Mucosa of descending colon (tissue), 3 donors: Measurements from ENCODE around the gene DET1. TPM values are rescaled to one million over a fixed set of nuclear protein-coding genes. Genes with fewer than 3 reads are reported as not detected.

Experiments
- ATAC-seq: fragments of 200-7000 bp; cut with Tn5 transposase; one replicate; pipeline ENCODE4 v1.9.1; 2020; ENCODE audit warnings: mild to moderate bottlenecking, moderate library complexity
- DNase-seq, 3 donors: peaks; one replicate each; pipeline ENCODE4 v3.0.0-alpha.2; 2020
- H3K36me3 ChIP-seq: fragments of 200-600 bp; one replicate; pipeline ENCODE4 v1.8.0; 2021; ENCODE audit warnings: low read depth, mild to moderate bottlenecking
- H3K4me1 ChIP-seq: fragments of 200-600 bp; one replicate; pipeline ENCODE4 v1.8.0; 2021; ENCODE audit warnings: low read depth, mild to moderate bottlenecking
- H3K4me3 ChIP-seq: fragments of 200-600 bp; one replicate; pipeline ENCODE4 v1.8.0; 2021; ENCODE audit warnings: mild to moderate bottlenecking
- H3K9me3 ChIP-seq: fragments of 200-600 bp; one replicate; pipeline ENCODE4 v1.8.0; 2021; ENCODE audit warnings: mild to moderate bottlenecking
- CTCF ChIP-seq: fragments of 200-600 bp; IDR thresholded peaks from one replicate; pipeline ENCODE4 v1.8.0; 2022; ENCODE audit warnings: antibody characterized with exemption, mild to moderate bottlenecking
- intact Hi-C, 2 donors: fragments of 100-400 bp; cut with DNase I in 1 of 2; cut with micrococcal nuclease in 1 of 2; formaldehyde crosslinking; loops; one replicate each; pipeline versions ENCODE4 v1.11.0 to v1.11.1; 2022; cut with DNase I, micrococcal nuclease
- total RNA-seq, 3 donors: library from RNA; stranded (reverse); fragmentation: NEBNext Ultra II Directional in 2 of 3; extraction: Animal tissue kit (Norgen Biotek cat#: 25700) in 2 of 3; gene quantifications; one replicate each; pipeline versions ENCODE4 v1.2.1 to v1.2.4, GENCODE V29; 2021 to 2023
- donor health status: DM: no; HTN: no; CAD: no; lungs with moderate emphysema.
- donor health status: DM: no; HTN: no; CAD: no.
- donor health status: DM: no; HTN: yes; CAD: no.

DET1 gene
- total RNA-seq, 3 donors from 2014 or later = 3.9 to 8.4 (median 7.3) TPM

DNA sequence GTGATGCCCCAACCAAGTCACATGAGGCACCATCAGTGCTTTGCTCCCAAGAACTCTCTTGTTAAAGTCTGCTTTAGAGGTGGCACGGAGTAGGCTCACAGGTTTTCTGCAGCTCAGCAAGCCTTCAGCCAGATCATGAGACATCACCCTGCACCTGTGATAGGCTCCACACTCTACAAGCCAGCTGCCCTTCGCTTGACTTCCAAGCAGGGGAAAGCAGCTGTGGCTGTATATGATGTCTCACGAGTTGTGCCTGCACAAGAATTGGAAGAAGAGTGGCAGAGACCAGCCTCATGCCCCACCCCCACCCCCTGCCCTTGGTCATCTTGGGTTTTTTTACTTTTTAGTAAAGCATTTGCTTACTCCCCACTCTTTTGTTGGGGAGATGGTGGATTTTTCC lies 56.4 kb downstream of the DET1 start:
- intact Hi-C loops = no loop called here
- no peak for DNase-seq

GRCh38 chr15:88489321-88489720 lies 57.2 kb downstream of the DET1 start:
- TF ChIP-seq CTCF = no peak
- H3K4me3 ChIP-seq = no peak overlapping the region
- intact Hi-C loops = no loop called here
- DNase-seq (no peak), ATAC-seq (no peak)
- no peaks in the 10 kb centered on the region for H3K36me3 ChIP-seq
- H3K9me3 ChIP-seq = no peaks in the 10 kb centered on the region
- H3K4me1 ChIP-seq = no peaks in the 10 kb centered on the region

More for the DNA sequence above, 56.4 kb downstream of the DET1 start:
- Histone ChIP-seq H3K4me1 (no peaks in the 10 kb centered on the region), H3K9me3 (no peaks in the 10 kb centered on the region), H3K4me3 (no peak overlapping the region), H3K36me3 (no peaks in the 10 kb centered on the region)
- no peak for ATAC-seq
- TF ChIP-seq CTCF = no peak

- intact Hi-C loops = no loop called here
- Histone ChIP-seq H3K4me3 (no peak overlapping the region), H3K4me1 (no peaks in the 10 kb centered on the region), H3K9me3 (no peaks in the 10 kb centered on the region), H3K36me3 (no peaks in the 10 kb centered on the region)
- no peak for DNase-seq
- no peak for ATAC-seq
- no peak for TF ChIP-seq CTCF
Observed at GRCh38 chr15:88487796-88488523, 58.5 kb downstream of the DET1 start.

DNA sequence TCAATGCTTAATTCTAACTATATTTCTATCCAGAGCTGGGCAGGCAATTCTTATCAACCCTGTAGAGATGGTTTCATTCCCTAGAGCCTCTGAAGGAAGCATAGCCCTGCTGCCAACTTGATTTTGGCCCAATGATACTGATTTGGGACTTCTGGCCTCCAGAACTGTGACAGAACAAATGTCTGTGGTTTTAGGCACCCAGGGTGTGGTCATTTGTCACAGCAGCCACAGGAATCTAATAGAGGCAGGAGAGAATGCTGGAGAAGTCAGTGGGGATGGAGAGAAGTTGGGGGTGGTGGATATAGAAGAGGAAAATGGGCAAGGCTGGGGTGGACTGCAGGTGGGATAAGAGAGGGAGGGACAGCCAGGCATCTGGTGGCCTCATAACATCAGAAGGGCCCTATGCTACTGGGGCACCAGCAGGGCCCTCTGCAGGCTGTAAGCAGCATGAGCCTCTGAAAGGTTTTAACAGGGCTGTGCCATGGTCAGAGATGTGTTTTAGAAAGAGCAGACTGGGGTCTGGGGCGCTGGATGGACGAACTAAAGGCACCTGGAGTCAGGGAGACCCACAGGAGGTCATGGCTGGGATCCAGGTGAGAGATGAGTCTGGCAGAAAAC lies 59.2 kb downstream of the DET1 start:
- intact Hi-C loops = no loop called here
- DNase-seq (no peak), ATAC-seq (no peak)
- Histone ChIP-seq H3K4me3 (no peak overlapping the region), H3K4me1 (no peaks in the 10 kb centered on the region), H3K36me3 (no peaks in the 10 kb centered on the region), H3K9me3 (no peaks in the 10 kb centered on the region)
- TF ChIP-seq CTCF = no peak

- Histone ChIP-seq H3K4me3 (no peak overlapping the region), H3K9me3 (no peaks in the 10 kb centered on the region), H3K36me3 (no peaks in the 10 kb centered on the region), H3K4me1 (no peaks in the 10 kb centered on the region)
- no peak for TF ChIP-seq CTCF
- intact Hi-C loops = no loop called here
- ATAC-seq (no peak), DNase-seq (no peak)
Observed at GRCh38 chr15:88484682-88485331, 61.7 kb downstream of the DET1 start.
